HCT116 (cell line): Measurements from ENCODE around the gene CCSER1.

Experiments
- EZH2phosphoT487 ChIP-seq: fragments of 200-600 bp; IDR thresholded peaks from 2 replicates; pipeline ENCODE4 v1.6.1; 2018; ENCODE audit warnings: antibody characterized with exemption, borderline replicate concordance
- JUND ChIP-seq: IDR thresholded peaks from 2 replicates; pipeline ENCODE4 v1.6.1; 2012
- POLR2A ChIP-seq: IDR thresholded peaks from 2 replicates; pipeline ENCODE4 v1.7.0; 2011; ENCODE audit warnings: borderline replicate concordance; ENCODE audit not compliant: insufficient read depth, insufficient read length; ENCODE audit errors: extremely low read depth
- POLR2AphosphoS5 ChIP-seq: IDR thresholded peaks from 2 replicates; pipeline ENCODE4 v1.6.1; 2011; ENCODE audit warnings: mild to moderate bottlenecking, low read depth, low read length, moderate library complexity
- SRF ChIP-seq: IDR thresholded peaks from 2 replicates; pipeline ENCODE4 v1.6.1; 2012; ENCODE audit warnings: low read depth
- TF ChIP-seq, protein P1 (sequence below), 3 experiments: fragments of 200-600 bp in 1 of 3; sonication (generic) in 1 of 3; IDR thresholded peaks in 2 of 3; conservative IDR thresholded peaks in 1 of 3; 2 replicates each; pipeline ENCODE4 v1.5.1; 2012 to 2017; ENCODE audit warnings: low read depth in 2 of 3, low read length in 2 of 3, antibody characterized with exemption in 1 of 3, borderline replicate concordance in 1 of 3, control low read depth in 1 of 3, mild to moderate bottlenecking in 1 of 3, mixed read lengths in 1 of 3, mixed run types in 1 of 3, moderate library complexity in 1 of 3; ENCODE audit not compliant: insufficient read depth in 1 of 3

DNA sequence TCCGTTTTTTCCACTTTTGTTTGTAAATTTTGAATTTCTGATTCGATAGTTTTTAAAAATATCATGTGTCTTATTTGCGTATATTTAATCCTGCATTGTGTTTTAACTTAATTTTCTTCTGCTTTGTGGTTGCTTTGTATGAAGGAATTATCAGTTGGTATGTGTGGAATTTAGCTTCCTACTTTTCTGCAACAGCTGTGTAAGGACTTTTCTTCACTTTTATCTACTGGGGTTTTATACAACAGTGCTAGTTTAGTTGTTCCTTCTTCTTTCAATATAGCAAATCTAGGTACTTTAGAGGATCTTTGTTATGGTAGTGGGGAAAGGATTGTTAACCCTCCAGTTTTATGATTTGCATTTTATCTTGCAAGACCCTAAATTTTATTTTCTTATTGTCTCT lies 410.3 kb downstream of the CCSER1 start:
- TF ChIP-seq POLR2AphosphoS5 (no peak), POLR2A (no peak), EZH2phosphoT487 (no peak), JUND (no peak), SRF (no peak)
- TF ChIP-seq, protein P1, sequence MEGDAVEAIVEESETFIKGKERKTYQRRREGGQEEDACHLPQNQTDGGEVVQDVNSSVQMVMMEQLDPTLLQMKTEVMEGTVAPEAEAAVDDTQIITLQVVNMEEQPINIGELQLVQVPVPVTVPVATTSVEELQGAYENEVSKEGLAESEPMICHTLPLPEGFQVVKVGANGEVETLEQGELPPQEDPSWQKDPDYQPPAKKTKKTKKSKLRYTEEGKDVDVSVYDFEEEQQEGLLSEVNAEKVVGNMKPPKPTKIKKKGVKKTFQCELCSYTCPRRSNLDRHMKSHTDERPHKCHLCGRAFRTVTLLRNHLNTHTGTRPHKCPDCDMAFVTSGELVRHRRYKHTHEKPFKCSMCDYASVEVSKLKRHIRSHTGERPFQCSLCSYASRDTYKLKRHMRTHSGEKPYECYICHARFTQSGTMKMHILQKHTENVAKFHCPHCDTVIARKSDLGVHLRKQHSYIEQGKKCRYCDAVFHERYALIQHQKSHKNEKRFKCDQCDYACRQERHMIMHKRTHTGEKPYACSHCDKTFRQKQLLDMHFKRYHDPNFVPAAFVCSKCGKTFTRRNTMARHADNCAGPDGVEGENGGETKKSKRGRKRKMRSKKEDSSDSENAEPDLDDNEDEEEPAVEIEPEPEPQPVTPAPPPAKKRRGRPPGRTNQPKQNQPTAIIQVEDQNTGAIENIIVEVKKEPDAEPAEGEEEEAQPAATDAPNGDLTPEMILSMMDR (IDR thresholded peaks at IDR 0.05 in 2 of 3, conservative IDR thresholded peaks at IDR 0.05 in 1 of 3; ENCODE audit: borderline replicate concordance in 1 of 3, insufficient read depth in 1 of 3, low read depth in 2 of 3, low read length in 2 of 3), result no peak
